Natural killer cell (primary cell): ENCODE results near the gene RHOB. TPM values are rescaled to one million over a fixed set of nuclear protein-coding genes. Genes with fewer than 3 reads are reported as not detected.

Source experiments
- ATAC-seq, 3 donors: fragments of 150-1000 bp in 2 of 3; fragments of 200-7000 bp in 1 of 3; cut with Tn5 transposase; 1 replicate in 1 of 3; 2 replicates in 2 of 3; pipeline ENCODE4 v1.10.0; 2021; ENCODE audit warnings: mild to moderate bottlenecking in 2 of 3, moderate library complexity in 2 of 3
- DNase-seq, 2 donors: peaks; one replicate each; pipeline versions ENCODE4 v3.0.0 to v3.0.0-alpha.2; 2013 to 2021; ENCODE audit warnings: mixed read lengths in 1 of 2
- H3K27ac ChIP-seq: one replicate; pipeline ENCODE4 v1.5.1; 2013; ENCODE audit warnings: mild to moderate bottlenecking, low read length
- H3K27me3 ChIP-seq: one replicate; pipeline ENCODE4 v1.6.1; 2013; ENCODE audit warnings: low read length; ENCODE audit not compliant: control insufficient read depth, insufficient read depth
- H3K36me3 ChIP-seq: one replicate; pipeline ENCODE4 v1.6.1; 2013; ENCODE audit warnings: low read length; ENCODE audit not compliant: control insufficient read depth, insufficient read depth
- H3K4me1 ChIP-seq: one replicate; pipeline ENCODE4 v1.6.1; 2013; ENCODE audit warnings: low read length; ENCODE audit not compliant: control insufficient read depth, insufficient read depth
- H3K4me3 ChIP-seq: one replicate; pipeline ENCODE4 v1.5.1; 2013; ENCODE audit warnings: low read length
- H3K9me3 ChIP-seq: one replicate; pipeline ENCODE4 v1.6.1; 2013; ENCODE audit warnings: low read length; ENCODE audit not compliant: control insufficient read depth, insufficient read depth
- H3K27ac Mint-ChIP-seq, 2 donors: one replicate each; pipeline ENCODE4 v1.8.0; 2022; ENCODE audit warnings: mild to moderate bottlenecking in 2 of 2, mixed read lengths in 2 of 2, moderate library complexity in 1 of 2
- H3K27me3 Mint-ChIP-seq, 2 donors: one replicate each; pipeline ENCODE4 v1.8.0; 2022; ENCODE audit warnings: low read depth in 2 of 2, mixed read lengths in 2 of 2
- H3K36me3 Mint-ChIP-seq: one replicate; pipeline ENCODE4 v1.8.0; 2022; ENCODE audit warnings: mixed read lengths
- H3K4me1 Mint-ChIP-seq, 2 donors: one replicate each; pipeline ENCODE4 v1.8.0; 2022; ENCODE audit warnings: mixed read lengths in 2 of 2
- H3K4me3 Mint-ChIP-seq: one replicate; pipeline ENCODE4 v1.8.0; 2022; ENCODE audit warnings: mild to moderate bottlenecking, moderate library complexity, mixed read lengths
- H3K9me3 Mint-ChIP-seq, 2 donors: one replicate each; pipeline ENCODE4 v1.8.0; 2022; ENCODE audit warnings: mixed read lengths in 2 of 2
- WGBS: methylation state at CpG from one replicate; pipeline ENCODE4 v1.1.7; 2013; ENCODE audit warnings: missing lambda C conversion rate; ENCODE audit not compliant: insufficient coverage; 5-methylcytosine and 5-hydroxymethylcytosine counted together
- intact Hi-C: fragments of 100-400 bp; cut with micrococcal nuclease; formaldehyde crosslinking; loops from one replicate; pipeline ENCODE4 v1.14.2; 2022
- total RNA-seq, 4 donors: library from RNA; stranded (reverse); fragments of 120-200 nt in 1 of 4; gene quantifications; one replicate each; pipeline versions ENCODE4 v1.2.3 to v1.2.4, GENCODE V29; 2013 to 2022
- TF ChIP-seq, protein P1 (sequence below): fragments of 200-600 bp; IDR thresholded peaks from one replicate; pipeline ENCODE4 v1.8.0; 2022; ENCODE audit warnings: antibody characterized with exemption

RHOB gene
- total RNA-seq, 3 donors from 2014 or later (not counting 1 experiment from before 2014, with no cell fraction given), result 50.8 to 222 (median 64.7) TPM

DNA sequence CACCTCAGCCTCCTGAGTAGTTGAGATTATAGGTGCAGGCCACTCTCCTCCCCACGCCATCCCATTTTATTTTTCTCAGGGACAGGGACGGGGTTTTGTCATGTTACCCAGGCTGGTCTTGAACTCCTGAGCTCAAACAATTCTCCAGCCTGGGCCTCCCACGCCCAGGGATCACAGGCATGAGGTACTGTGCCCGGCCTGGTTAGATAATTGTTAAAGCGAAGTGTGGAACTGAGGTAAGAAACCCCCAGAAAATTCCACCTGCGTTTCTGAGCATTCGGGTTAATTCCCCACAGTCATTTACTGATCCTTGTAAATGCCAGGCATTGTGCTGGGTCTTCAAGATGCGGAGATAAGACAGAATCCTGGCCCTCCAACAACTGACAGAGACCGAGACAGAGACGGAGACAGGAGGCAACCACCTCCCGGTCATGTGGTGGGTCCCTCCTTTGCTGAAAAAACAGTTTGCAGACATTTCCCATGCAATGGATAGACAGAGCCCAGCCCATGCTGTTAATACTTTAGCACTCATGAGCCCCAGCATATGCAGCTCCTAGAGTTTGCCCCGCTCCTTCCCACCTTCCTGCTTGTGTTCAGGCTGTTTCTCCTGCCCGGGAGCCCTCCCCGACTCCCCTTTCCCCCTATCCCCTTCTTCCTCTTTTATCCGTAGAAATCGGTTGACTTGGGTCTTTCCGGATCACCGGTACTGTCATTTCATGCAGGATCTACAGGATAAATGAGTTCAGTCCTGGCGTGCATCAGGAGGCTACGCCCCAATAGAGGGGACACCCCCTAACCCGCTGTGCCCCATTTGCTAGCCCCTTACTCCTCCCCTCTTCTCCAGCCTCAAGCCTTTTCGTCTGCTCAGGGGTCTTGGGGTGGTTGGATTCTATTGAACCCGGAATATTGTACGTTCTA is 1.6 kb upstream of the RHOB start:
- Histone ChIP-seq H3K27ac (no peak overlapping the region), H3K27me3 (peaks cover 3% of the 10 kb centered on the region), H3K4me1 (peaks cover 20% of the 10 kb centered on the region), H3K9me3 (no peaks in the 10 kb centered on the region), H3K4me3 (no peak overlapping the region), H3K36me3 (no peaks in the 10 kb centered on the region)
- no peaks in the 10 kb centered on the region for H3K36me3 Mint-ChIP-seq
- 75% methylated on average over 20 of the region's 24 CpGs for WGBS
- H3K4me3 Mint-ChIP-seq, result no peak overlapping the region
- no peak for DNase-seq
- no peaks in the 10 kb centered on the region for H3K9me3 Mint-ChIP-seq
- H3K27me3 Mint-ChIP-seq, result peaks cover 0 to 10% of the 10 kb centered on the region in 2 donors
- intact Hi-C loops, result loop anchor here (5.0 kb wide), 2 partner anchors 517 to 543 kb away; partner anchors contain the start of gene TTC32
- TF ChIP-seq, protein P1, sequence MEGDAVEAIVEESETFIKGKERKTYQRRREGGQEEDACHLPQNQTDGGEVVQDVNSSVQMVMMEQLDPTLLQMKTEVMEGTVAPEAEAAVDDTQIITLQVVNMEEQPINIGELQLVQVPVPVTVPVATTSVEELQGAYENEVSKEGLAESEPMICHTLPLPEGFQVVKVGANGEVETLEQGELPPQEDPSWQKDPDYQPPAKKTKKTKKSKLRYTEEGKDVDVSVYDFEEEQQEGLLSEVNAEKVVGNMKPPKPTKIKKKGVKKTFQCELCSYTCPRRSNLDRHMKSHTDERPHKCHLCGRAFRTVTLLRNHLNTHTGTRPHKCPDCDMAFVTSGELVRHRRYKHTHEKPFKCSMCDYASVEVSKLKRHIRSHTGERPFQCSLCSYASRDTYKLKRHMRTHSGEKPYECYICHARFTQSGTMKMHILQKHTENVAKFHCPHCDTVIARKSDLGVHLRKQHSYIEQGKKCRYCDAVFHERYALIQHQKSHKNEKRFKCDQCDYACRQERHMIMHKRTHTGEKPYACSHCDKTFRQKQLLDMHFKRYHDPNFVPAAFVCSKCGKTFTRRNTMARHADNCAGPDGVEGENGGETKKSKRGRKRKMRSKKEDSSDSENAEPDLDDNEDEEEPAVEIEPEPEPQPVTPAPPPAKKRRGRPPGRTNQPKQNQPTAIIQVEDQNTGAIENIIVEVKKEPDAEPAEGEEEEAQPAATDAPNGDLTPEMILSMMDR, result no peak
- no peak for ATAC-seq
- no peak overlapping the region for H3K27ac Mint-ChIP-seq
- peaks cover 8 to 12% of the 10 kb centered on the region in 2 donors for H3K4me1 Mint-ChIP-seq

DNA sequence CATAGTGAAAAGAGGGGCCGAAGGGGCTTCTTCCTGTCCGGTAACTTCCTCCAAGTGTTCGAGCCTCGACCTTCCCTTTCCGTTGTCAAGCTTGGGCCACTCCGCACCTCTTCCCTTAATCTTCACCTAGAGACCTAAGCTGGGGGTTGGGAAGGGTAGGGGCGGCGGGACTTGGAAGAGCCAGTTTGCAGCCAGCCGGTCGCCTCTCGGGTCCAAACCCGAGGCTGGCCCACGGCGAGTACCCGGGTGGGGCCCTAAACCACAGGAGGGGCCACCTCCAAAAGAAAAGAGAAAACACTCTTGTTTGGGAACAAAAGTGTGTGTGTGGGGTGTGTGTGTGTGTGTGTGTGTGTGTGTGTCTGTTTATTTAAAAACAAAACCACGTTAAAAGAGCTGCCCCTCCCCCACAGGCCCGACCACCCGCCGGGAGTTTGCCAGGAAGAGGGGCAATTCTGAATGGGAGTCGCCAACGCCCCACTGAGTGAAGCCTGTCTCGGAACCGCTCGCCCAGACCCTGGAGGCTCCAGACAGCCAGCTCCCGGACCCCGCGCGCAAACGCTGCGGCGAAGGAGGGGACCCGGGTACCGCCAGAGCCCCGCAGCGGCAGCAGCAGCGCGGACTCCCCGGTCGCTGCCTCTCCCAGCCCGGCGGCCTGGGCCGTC is 488 bp upstream of the RHOB start:
- Histone ChIP-seq H3K27ac (peak overlapping the region; percentile 71), H3K36me3 (no peaks in the 10 kb centered on the region), H3K4me1 (peaks cover 20% of the 10 kb centered on the region), H3K9me3 (no peaks in the 10 kb centered on the region), H3K27me3 (peaks cover 3% of the 10 kb centered on the region), H3K4me3 (peak overlapping the region; percentile 61)
- peaks cover 8% of the 10 kb centered on the region in 2 donors for H3K4me1 Mint-ChIP-seq
- WGBS, result 3% methylated on average over 39 of the region's 42 CpGs
- H3K9me3 Mint-ChIP-seq, result no peaks in the 10 kb centered on the region
- peak overlapping the region; percentile 63 to 84 for H3K27ac Mint-ChIP-seq
- peaks cover 0 to 10% of the 10 kb centered on the region in 2 donors for H3K27me3 Mint-ChIP-seq
- peak overlapping the region; percentile 88 for H3K4me3 Mint-ChIP-seq
- H3K36me3 Mint-ChIP-seq, result no peaks in the 10 kb centered on the region
- ATAC-seq (no peak), DNase-seq (peak in 1 of 2 donors; percentile 15)
- intact Hi-C loops, result loop anchor here (1.0 to 5.0 kb wide), 4 partner anchors 22 to 544 kb away; partner anchors contain the start of gene TTC32
- TF ChIP-seq, protein P1, result no peak

DNA sequence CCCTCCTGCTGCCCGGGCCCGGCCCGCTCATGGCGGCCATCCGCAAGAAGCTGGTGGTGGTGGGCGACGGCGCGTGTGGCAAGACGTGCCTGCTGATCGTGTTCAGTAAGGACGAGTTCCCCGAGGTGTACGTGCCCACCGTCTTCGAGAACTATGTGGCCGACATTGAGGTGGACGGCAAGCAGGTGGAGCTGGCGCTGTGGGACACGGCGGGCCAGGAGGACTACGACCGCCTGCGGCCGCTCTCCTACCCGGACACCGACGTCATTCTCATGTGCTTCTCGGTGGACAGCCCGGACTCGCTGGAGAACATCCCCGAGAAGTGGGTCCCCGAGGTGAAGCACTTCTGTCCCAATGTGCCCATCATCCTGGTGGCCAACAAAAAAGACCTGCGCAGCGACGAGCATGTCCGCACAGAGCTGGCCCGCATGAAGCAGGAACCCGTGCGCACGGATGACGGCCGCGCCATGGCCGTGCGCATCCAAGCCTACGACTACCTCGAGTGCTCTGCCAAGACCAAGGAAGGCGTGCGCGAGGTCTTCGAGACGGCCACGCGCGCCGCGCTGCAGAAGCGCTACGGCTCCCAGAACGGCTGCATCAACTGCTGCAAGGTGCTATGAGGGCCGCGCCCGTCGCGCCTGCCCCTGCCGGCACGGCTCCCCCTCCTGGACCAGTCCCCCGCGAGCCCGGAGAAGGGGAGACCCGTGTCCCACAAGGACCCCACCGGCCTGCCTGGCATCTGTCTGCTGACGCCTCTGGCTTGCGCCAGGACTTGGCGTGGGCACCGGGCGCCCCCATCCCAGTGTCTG is 767 bp downstream of the RHOB start:
- Histone ChIP-seq H3K27ac (peak overlapping the region; percentile 8), H3K36me3 (no peaks in the 10 kb centered on the region), H3K9me3 (no peaks in the 10 kb centered on the region), H3K4me3 (peak overlapping the region; percentile 61), H3K4me1 (peaks cover 20% of the 10 kb centered on the region), H3K27me3 (peaks cover 3% of the 10 kb centered on the region)
- Mint-ChIP-seq H3K4me3 (peak overlapping the region; percentile 87), H3K27me3 (peaks cover 0 to 13% of the 10 kb centered on the region in 2 donors), H3K9me3 (no peaks in the 10 kb centered on the region), H3K36me3 (no peaks in the 10 kb centered on the region), H3K4me1 (peaks cover 8% of the 10 kb centered on the region in 2 donors), H3K27ac (peak overlapping the region; percentile 63 to 84)
- intact Hi-C loops, result loop anchor here (1.0 to 5.0 kb wide), 4 partner anchors 37 to 545 kb away; partner anchors contain the start of genes PUM2 and TTC32
- TF ChIP-seq, protein P1, result no peak
- WGBS, result 16% methylated on average over 78 of the region's 78 CpGs
- peak; percentile 32 to 51 for DNase-seq
- ATAC-seq, result peak in 2 of 3 donors; percentile 6 to 12
